Pons (tissue), 1 donor: ENCODE results near the gene ZNF91.
"Not testable (repeated sequence)": the region's sequence is repeated elsewhere in the genome, so short reads cannot be mapped to it uniquely, and the experiment has no call there.

ENCODE experiments used
- DNase-seq: peaks from one replicate; pipeline ENCODE4 v3.0.0-alpha.2; 2016; ENCODE audit warnings: low spot score

Gene ZNF91

GRCh38 chr19:23395041-23395721, at the start of gene ZNF91:
TSS of gene ZNF91 (minus strand) at chr19:23395471. CDS start at chr19:23395354, 117 bp downstream.
- peak; percentile 99 for DNase-seq

- no peak for DNase-seq
Measured at GRCh38 chr19:23440791-23441190, 45.5 kb upstream of the ZNF91 start.

GRCh38 chr19:23440207-23440606, 44.9 kb upstream of the ZNF91 start:
- no peak for DNase-seq

GRCh38 chr19:23439623-23440022, 44.4 kb upstream of the ZNF91 start:
- DNase-seq, result no peak

GRCh38 chr19:23437901-23438300, 42.6 kb upstream of the ZNF91 start:
- no peak for DNase-seq

GRCh38 chr19:23436944-23437343, 41.7 kb upstream of the ZNF91 start:
- DNase-seq, result no peak

- no peak for DNase-seq
Measured at GRCh38 chr19:23436318-23436717, 41.0 kb upstream of the ZNF91 start.

GRCh38 chr19:23420824-23421223, 25.6 kb upstream of the ZNF91 start:
- DNase-seq, result no peak

GRCh38 chr19:23419261-23419660, 24.0 kb upstream of the ZNF91 start:
- not testable (repeated sequence) for DNase-seq

- no peak for DNase-seq
Measured at GRCh38 chr19:23415561-23416191, 20.4 kb upstream of the ZNF91 start.

- no peak for DNase-seq
Measured at GRCh38 chr19:23415034-23415433, 19.8 kb upstream of the ZNF91 start.

GRCh38 chr19:23410155-23410554, 14.9 kb upstream of the ZNF91 start:
- no peak for DNase-seq

GRCh38 chr19:23409392-23410048, 14.2 kb upstream of the ZNF91 start:
- no peak for DNase-seq

- no peak for DNase-seq
Measured at GRCh38 chr19:23407616-23408133, 12.4 kb upstream of the ZNF91 start.

- DNase-seq, result no peak
Measured at GRCh38 chr19:23406721-23407120, 11.4 kb upstream of the ZNF91 start.

- DNase-seq, result no peak
Measured at GRCh38 chr19:23406091-23406490, 10.8 kb upstream of the ZNF91 start.

- no peak for DNase-seq
Measured at GRCh38 chr19:23404676-23405075, 9.4 kb upstream of the ZNF91 start.

- DNase-seq, result no peak
Measured at GRCh38 chr19:23403581-23404324, 8.5 kb upstream of the ZNF91 start.

- no peak for DNase-seq
Measured at GRCh38 chr19:23403052-23403451, 7.8 kb upstream of the ZNF91 start.

- DNase-seq, result no peak
Measured at GRCh38 chr19:23402388-23402787, 7.1 kb upstream of the ZNF91 start.

- DNase-seq, result no peak
Measured at GRCh38 chr19:23401086-23401610, 5.9 kb upstream of the ZNF91 start.

- no peak for DNase-seq
Measured at GRCh38 chr19:23399443-23399842, 4.2 kb upstream of the ZNF91 start.
